HEK293 (cell line): ENCODE data around the gene ATAD1.

Experiments used
- CTCF ChIA-PET: fragments of 350-600 bp; formaldehyde crosslinking; extraction: SDS; loops from one replicate; lab custom pipeline; 2021; ENCODE audit warnings: antibody characterized with exemption; lab: Yijun Ruan, JAX
- POLR2A ChIA-PET: fragments of 300-600 bp; formaldehyde crosslinking; extraction: SDS; loops from one replicate; lab custom pipeline; 2020; ENCODE audit warnings: antibody characterized with exemption, inconsistent platforms; lab: Yijun Ruan, JAX
- H3K27ac ChIP-seq: fragments of 200-500 bp; sonication (Bioruptor generic); 2 replicates; pipeline ENCODE4 v1.5.1; 2014; ENCODE audit warnings: low read depth, low read length, control low read depth, inconsistent platforms; ENCODE audit errors: extremely low read depth
- H3K36me3 ChIP-seq, 2 experiments: fragments of 200-500 bp in 1 of 2; sonication (Bioruptor generic) in 1 of 2; 1 replicate in 1 of 2; 2 replicates in 1 of 2; pipeline ENCODE4 v1.5.1; 2014 to 2017; ENCODE audit warnings: inconsistent platforms in 2 of 2, low read length in 2 of 2; ENCODE audit not compliant: control insufficient read depth in 2 of 2, insufficient read depth in 1 of 2
- H3K4me1 ChIP-seq: fragments of 200-500 bp; sonication (Bioruptor generic); 2 replicates; pipeline ENCODE4 v1.5.1; 2014; ENCODE audit warnings: mild to moderate bottlenecking, low read length, inconsistent platforms; ENCODE audit not compliant: control insufficient read depth, insufficient read depth
- H3K4me3 ChIP-seq: 2 replicates; pipeline ENCODE4 v1.5.1; 2011; ENCODE audit warnings: low read depth, mild to moderate bottlenecking, control low read depth, low read length, moderate library complexity
- H3K9me3 ChIP-seq: fragments of 200-500 bp; sonication (Bioruptor generic); 2 replicates; pipeline ENCODE4 v1.5.1; 2014; ENCODE audit warnings: low read depth, low read length, inconsistent platforms; ENCODE audit not compliant: control insufficient read depth, insufficient read depth
- GLIS1 ChIP-seq: fragments of 450-650 bp; formaldehyde crosslinking; IDR thresholded peaks from 2 replicates; pipeline ENCODE4 v1.5.1; 2016; ENCODE audit warnings: missing biosample characterization, missing genetic modification characterization
- KLF10 ChIP-seq: fragments of 450-650 bp; IDR thresholded peaks from 2 replicates; pipeline ENCODE4 v1.5.1; 2018; ENCODE audit warnings: missing biosample characterization, mild to moderate bottlenecking, missing genetic modification characterization
- KLF7 ChIP-seq: fragments of 450-650 bp; formaldehyde crosslinking; IDR thresholded peaks from 2 replicates; pipeline ENCODE4 v1.5.1; 2016; ENCODE audit warnings: missing biosample characterization, missing genetic modification characterization, borderline replicate concordance
- REPIN1 ChIP-seq: fragments of 450-650 bp; formaldehyde crosslinking; IDR thresholded peaks from 2 replicates; pipeline ENCODE4 v1.5.1; 2017; ENCODE audit warnings: missing biosample characterization, missing genetic modification characterization, low read depth
- SETDB1 ChIP-seq: IDR thresholded peaks from one replicate; pipeline ENCODE4 v1.6.1; 2017; ENCODE audit warnings: mild to moderate bottlenecking, low read length, moderate library complexity, mixed read lengths; ENCODE audit not compliant: insufficient read length
- SP3 ChIP-seq: fragments of 450-650 bp; formaldehyde crosslinking; IDR thresholded peaks from 2 replicates; pipeline ENCODE4 v1.5.1; 2016; ENCODE audit warnings: missing biosample characterization, missing genetic modification characterization
- ZBTB17 ChIP-seq: fragments of 450-650 bp; formaldehyde crosslinking; IDR thresholded peaks from 2 replicates; pipeline ENCODE4 v1.5.1; 2016; ENCODE audit warnings: missing biosample characterization, missing genetic modification characterization
- ZBTB21 ChIP-seq: fragments of 450-650 bp; formaldehyde crosslinking; IDR thresholded peaks from 2 replicates; pipeline ENCODE4 v1.5.1; 2017; ENCODE audit warnings: missing biosample characterization, missing genetic modification characterization
- ZEB2 ChIP-seq: fragments of 450-650 bp; formaldehyde crosslinking; IDR thresholded peaks from 2 replicates; pipeline ENCODE4 v1.5.1; 2016; ENCODE audit warnings: missing biosample characterization, missing genetic modification characterization
- ZNF174 ChIP-seq: fragments of 450-650 bp; formaldehyde crosslinking; IDR thresholded peaks from 2 replicates; pipeline ENCODE4 v1.5.0; 2017; ENCODE audit warnings: missing biosample characterization, mild to moderate bottlenecking, missing genetic modification characterization
- ZNF239 ChIP-seq: fragments of 450-650 bp; formaldehyde crosslinking; IDR thresholded peaks from 2 replicates; pipeline ENCODE4 v1.5.1; 2016; ENCODE audit warnings: missing biosample characterization, missing genetic modification characterization
- ZNF274 ChIP-seq, 2 experiments: fragments of 200-500 bp in 1 of 2; fragments of 450-650 bp in 1 of 2; sonication (Bioruptor generic) in 1 of 2; formaldehyde crosslinking in 1 of 2; IDR thresholded peaks; 2 replicates each; pipeline versions ENCODE4 v1.5.1 to v1.6.1; 2014 to 2016; ENCODE audit warnings: borderline replicate concordance in 1 of 2, inconsistent platforms in 1 of 2, low read length in 1 of 2, missing biosample characterization in 1 of 2, missing genetic modification characterization in 1 of 2
- ZNF433 ChIP-seq: fragments of 450-650 bp; formaldehyde crosslinking; IDR thresholded peaks from 2 replicates; pipeline ENCODE4 v1.5.1; 2016; ENCODE audit warnings: missing biosample characterization, missing genetic modification characterization, low read depth
- ZNF473 ChIP-seq: fragments of 450-650 bp; formaldehyde crosslinking; IDR thresholded peaks from 2 replicates; pipeline ENCODE4 v1.5.1; 2017; ENCODE audit warnings: missing biosample characterization, missing genetic modification characterization
- ZNF501 ChIP-seq: fragments of 450-650 bp; formaldehyde crosslinking; IDR thresholded peaks from 2 replicates; pipeline ENCODE4 v1.5.1; 2016; ENCODE audit warnings: missing biosample characterization, missing genetic modification characterization
- ZNF529 ChIP-seq: fragments of 450-650 bp; formaldehyde crosslinking; IDR thresholded peaks from 2 replicates; pipeline ENCODE4 v1.5.1; 2017; ENCODE audit warnings: missing genetic modification characterization, missing biosample characterization; ENCODE audit not compliant: insufficient replicate concordance
- ZNF571 ChIP-seq: fragments of 450-650 bp; formaldehyde crosslinking; IDR thresholded peaks from 2 replicates; pipeline ENCODE4 v1.5.0; 2017; ENCODE audit warnings: missing biosample characterization, missing genetic modification characterization
- ZNF623 ChIP-seq: fragments of 450-650 bp; formaldehyde crosslinking; IDR thresholded peaks from 2 replicates; pipeline ENCODE4 v1.5.1; 2016; ENCODE audit warnings: missing biosample characterization, missing genetic modification characterization
- ZNF76 ChIP-seq: fragments of 450-650 bp; formaldehyde crosslinking; IDR thresholded peaks from 2 replicates; pipeline ENCODE4; 2016; ENCODE audit warnings: low read depth, missing biosample characterization, missing genetic modification characterization, borderline replicate concordance
- TF ChIP-seq, protein P1 (sequence below): fragments of 450-650 bp; formaldehyde crosslinking; IDR thresholded peaks from 2 replicates; pipeline ENCODE4 v1.5.1; 2016; ENCODE audit warnings: missing biosample characterization, missing genetic modification characterization
- TF ChIP-seq, protein P2 (sequence below): fragments of 450-650 bp; formaldehyde crosslinking; IDR thresholded peaks from 2 replicates; pipeline ENCODE4 v1.5.1; 2016; ENCODE audit warnings: missing biosample characterization, missing genetic modification characterization
- TF ChIP-seq, protein P3 (sequence below): fragments of 450-650 bp; formaldehyde crosslinking; IDR thresholded peaks from 2 replicates; pipeline ENCODE4 v1.5.1; 2016; ENCODE audit warnings: missing biosample characterization, missing genetic modification characterization
- TF ChIP-seq, protein P4 (sequence below): fragments of 450-650 bp; formaldehyde crosslinking; IDR thresholded peaks from 2 replicates; pipeline ENCODE4 v1.5.1; 2016; ENCODE audit warnings: missing biosample characterization, missing genetic modification characterization
- TF ChIP-seq, protein P5 (sequence below): fragments of 450-650 bp; formaldehyde crosslinking; IDR thresholded peaks from 2 replicates; pipeline ENCODE4 v1.5.1; 2016; ENCODE audit warnings: missing biosample characterization, missing genetic modification characterization
- TF ChIP-seq, protein P6 (sequence below): fragments of 450-650 bp; formaldehyde crosslinking; IDR thresholded peaks from 2 replicates; pipeline ENCODE4 v1.5.1; 2016; ENCODE audit warnings: missing biosample characterization, missing genetic modification characterization

The ATAD1 gene

DNA sequence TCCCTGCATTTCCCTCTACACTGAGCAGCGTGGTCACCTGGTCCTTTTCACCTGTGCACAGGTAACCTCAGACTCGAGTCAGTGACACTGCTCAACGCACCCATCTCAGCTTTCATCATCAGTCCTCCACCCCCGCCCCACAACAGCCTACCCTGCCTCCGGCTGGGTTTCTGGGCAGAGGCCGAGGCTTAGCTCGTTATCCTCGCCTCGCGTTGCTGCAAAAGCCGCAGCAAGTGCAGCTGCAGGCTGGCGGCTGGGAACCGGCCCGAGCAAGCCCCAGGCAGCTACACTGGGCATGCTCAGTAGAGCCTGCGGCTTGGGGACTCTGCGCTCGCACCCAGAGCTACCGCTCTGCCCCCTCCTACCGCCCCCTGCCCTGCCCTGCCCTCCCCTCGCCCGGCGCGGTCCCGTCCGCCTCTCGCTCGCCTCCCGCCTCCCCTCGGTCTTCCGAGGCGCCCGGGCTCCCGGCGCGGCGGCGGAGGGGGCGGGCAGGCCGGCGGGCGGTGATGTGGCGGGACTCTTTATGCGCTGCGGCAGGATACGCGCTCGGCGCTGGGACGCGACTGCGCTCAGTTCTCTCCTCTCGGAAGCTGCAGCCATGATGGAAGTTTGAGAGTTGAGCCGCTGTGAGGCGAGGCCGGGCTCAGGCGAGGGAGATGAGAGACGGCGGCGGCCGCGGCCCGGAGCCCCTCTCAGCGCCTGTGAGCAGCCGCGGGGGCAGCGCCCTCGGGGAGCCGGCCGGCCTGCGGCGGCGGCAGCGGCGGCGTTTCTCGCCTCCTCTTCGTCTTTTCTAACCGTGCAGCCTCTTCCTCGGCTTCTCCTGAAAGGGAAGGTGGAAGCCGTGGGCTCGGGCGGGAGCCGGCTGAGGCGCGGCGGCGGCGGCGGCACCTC, 45.3 kb upstream of the ATAD1 start, which contains the start of the genes KLLN and PTEN:
KLLN (minus strand) TSS at position 481 of the 891 bp plus-strand sequence. CDS start 1,046 bp downstream, outside the sequence.
PTEN (plus strand) TSS at position 573 of the 891 bp plus-strand sequence. CDS start 845 bp downstream, outside the sequence.
- POLR2A ChIA-PET = interaction anchor here (0.9 to 2.9 kb wide), 14 partner anchors 9 to 524 kb away, joined by 3 to 30 read pairs (median 4); partner anchors contain the start of gene ATAD1
- H3K36me3 ChIP-seq = no peaks in the 10 kb centered on the region
- CTCF ChIA-PET = interaction anchor here (0.5 to 1.4 kb wide), 3 partner anchors 175 to 454 kb away, joined by 4 to 5 read pairs (median 4); no protein-coding TSS in a partner anchor
- peaks cover 12% of the 10 kb centered on the region; the same call in 1 of the 2 replicates for H3K4me1 ChIP-seq
- H3K4me3 ChIP-seq = peak within 1 kb of the TSS; percentile 60
- peak within 1 kb of the TSS; percentile 99 for H3K27ac ChIP-seq
- no peaks in the 10 kb centered on the region for H3K9me3 ChIP-seq
- TF ChIP-seq ZNF76 (tag by site-specific recombination) (peak; percentile 72; the same call in 1 of the 2 replicates), GLIS1 (tag by site-specific recombination) (peak; percentile 48), ZNF174 (tag by site-specific recombination) (no peak), SETDB1 (no peak), ZNF571 (no peak), ZNF473 (tag by site-specific recombination) (no peak), REPIN1 (tag by site-specific recombination) (no peak), ZEB2 (tag by site-specific recombination) (peak; percentile 91; the same call in 1 of the 2 replicates), ZNF529 (tag by site-specific recombination) (no peak), ZBTB17 (peak; percentile 54; the same call in 1 of the 2 replicates), SP3 (tag by site-specific recombination) (peak; percentile 85), ZNF274 (IDR thresholded peaks at IDR 0.05; ENCODE audit: low read length) (no peak), ZNF274 (tag by site-specific recombination; IDR thresholded peaks at IDR 0.05; ENCODE audit: borderline replicate concordance) (no peak), ZNF239 (no peak), KLF10 (tag by site-specific recombination) (peak; percentile 81), ZNF623 (tag by site-specific recombination) (no peak), ZBTB21 (tag by site-specific recombination) (no peak), ZNF433 (tag by site-specific recombination) (no peak), ZNF501 (no peak; the same call in 1 of the 2 replicates), KLF7 (0 out of 2 replicates have a peak, but pooled peaks have one; percentile 22)
- TF ChIP-seq, protein P1, sequence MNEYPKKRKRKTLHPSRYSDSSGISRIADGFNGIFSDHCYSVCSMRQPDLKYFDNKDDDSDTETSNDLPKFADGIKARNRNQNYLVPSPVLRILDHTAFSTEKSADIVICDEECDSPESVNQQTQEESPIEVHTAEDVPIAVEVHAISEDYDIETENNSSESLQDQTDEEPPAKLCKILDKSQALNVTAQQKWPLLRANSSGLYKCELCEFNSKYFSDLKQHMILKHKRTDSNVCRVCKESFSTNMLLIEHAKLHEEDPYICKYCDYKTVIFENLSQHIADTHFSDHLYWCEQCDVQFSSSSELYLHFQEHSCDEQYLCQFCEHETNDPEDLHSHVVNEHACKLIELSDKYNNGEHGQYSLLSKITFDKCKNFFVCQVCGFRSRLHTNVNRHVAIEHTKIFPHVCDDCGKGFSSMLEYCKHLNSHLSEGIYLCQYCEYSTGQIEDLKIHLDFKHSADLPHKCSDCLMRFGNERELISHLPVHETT (tag by site-specific recombination) = no peak
- TF ChIP-seq, protein P2, sequence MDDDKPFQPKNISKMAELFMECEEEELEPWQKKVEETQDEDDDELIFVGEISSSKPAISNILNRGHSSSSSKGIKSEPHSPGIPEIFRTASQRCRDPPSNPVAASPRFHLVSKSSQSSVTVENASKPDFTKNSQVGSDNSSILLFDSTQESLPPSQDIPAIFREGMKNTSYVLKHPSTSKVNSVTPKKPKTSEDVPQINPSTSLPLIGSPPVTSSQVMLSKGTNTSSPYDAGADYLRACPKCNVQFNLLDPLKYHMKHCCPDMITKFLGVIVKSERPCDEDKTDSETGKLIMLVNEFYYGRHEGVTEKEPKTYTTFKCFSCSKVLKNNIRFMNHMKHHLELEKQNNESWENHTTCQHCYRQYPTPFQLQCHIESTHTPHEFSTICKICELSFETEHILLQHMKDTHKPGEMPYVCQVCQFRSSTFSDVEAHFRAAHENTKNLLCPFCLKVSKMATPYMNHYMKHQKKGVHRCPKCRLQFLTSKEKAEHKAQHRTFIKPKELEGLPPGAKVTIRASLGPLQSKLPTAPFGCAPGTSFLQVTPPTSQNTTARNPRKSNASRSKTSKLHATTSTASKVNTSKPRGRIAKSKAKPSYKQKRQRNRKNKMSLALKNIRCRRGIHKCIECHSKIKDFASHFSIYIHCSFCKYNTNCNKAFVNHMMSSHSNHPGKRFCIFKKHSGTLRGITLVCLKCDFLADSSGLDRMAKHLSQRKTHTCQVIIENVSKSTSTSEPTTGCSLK = no peak
- TF ChIP-seq, protein P3, sequence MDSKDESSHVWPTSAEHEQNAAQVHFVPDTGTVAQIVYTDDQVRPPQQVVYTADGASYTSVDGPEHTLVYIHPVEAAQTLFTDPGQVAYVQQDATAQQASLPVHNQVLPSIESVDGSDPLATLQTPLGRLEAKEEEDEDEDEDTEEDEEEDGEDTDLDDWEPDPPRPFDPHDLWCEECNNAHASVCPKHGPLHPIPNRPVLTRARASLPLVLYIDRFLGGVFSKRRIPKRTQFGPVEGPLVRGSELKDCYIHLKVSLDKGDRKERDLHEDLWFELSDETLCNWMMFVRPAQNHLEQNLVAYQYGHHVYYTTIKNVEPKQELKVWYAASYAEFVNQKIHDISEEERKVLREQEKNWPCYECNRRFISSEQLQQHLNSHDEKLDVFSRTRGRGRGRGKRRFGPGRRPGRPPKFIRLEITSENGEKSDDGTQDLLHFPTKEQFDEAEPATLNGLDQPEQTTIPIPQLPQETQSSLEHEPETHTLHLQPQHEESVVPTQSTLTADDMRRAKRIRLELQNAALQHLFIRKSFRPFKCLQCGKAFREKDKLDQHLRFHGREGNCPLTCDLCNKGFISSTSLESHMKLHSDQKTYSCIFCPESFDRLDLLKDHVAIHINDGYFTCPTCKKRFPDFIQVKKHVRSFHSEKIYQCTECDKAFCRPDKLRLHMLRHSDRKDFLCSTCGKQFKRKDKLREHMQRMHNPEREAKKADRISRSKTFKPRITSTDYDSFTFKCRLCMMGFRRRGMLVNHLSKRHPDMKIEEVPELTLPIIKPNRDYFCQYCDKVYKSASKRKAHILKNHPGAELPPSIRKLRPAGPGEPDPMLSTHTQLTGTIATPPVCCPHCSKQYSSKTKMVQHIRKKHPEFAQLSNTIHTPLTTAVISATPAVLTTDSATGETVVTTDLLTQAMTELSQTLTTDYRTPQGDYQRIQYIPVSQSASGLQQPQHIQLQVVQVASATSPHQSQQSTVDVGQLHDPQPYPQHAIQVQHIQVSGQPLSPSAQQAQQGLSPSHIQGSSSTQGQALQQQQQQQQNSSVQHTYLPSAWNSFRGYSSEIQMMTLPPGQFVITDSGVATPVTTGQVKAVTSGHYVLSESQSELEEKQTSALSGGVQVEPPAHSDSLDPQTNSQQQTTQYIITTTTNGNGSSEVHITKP (tag by site-specific recombination) = peak; percentile 8; the same call in 1 of the 2 replicates
- TF ChIP-seq, protein P4, sequence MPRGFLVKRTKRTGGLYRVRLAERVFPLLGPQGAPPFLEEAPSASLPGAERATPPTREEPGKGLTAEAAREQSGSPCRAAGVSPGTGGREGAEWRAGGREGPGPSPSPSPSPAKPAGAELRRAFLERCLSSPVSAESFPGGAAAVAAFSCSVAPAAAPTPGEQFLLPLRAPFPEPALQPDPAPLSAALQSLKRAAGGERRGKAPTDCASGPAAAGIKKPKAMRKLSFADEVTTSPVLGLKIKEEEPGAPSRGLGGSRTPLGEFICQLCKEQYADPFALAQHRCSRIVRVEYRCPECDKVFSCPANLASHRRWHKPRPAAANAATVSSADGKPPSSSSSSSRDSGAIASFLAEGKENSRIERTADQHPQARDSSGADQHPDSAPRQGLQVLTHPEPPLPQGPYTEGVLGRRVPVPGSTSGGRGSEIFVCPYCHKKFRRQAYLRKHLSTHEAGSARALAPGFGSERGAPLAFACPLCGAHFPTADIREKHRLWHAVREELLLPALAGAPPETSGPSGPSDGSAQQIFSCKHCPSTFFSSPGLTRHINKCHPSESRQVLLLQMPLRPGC (tag by site-specific recombination) = 0 out of 2 replicates have a peak, but pooled peaks have one; percentile 10
- TF ChIP-seq, protein P5, sequence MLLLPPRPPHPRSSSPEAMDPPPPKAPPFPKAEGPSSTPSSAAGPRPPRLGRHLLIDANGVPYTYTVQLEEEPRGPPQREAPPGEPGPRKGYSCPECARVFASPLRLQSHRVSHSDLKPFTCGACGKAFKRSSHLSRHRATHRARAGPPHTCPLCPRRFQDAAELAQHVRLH = no peak
- TF ChIP-seq, protein P6, sequence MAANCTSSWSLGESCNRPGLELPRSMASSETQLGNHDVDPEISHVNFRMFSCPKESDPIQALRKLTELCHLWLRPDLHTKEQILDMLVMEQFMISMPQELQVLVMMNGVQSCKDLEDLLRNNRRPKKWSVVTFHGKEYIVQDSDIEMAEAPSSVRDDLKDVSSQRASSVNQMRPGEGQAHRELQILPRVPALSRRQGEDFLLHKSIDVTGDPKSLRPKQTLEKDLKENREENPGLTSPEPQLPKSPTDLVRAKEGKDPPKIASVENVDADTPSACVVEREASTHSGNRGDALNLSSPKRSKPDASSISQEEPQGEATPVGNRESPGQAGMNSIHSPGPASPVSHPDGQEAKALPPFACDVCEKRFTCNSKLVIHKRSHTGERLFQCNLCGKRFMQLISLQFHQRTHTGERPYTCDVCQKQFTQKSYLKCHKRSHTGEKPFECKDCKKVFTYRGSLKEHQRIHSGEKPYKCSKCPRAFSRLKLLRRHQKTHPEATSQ (tag by site-specific recombination) = peak; percentile 74; the same call in 1 of the 2 replicates
